ENCODE results near the gene ARHGEF4.

ARHGEF4 gene

GRCh38 chr2:130836501-130837174 lies at the start of gene ARHGEF4:
Gene ARHGEF4 (plus strand): TSS chr2:130836914. CDS start chr2:130836954, 40 bp downstream.
- DNase-seq: no peak

- no peak for DNase-seq
These were observed 48.9 kb upstream of the ARHGEF4 start for GRCh38 chr2:130787841-130788240.

- DNase-seq: no peak
These were observed 46.4 kb upstream of the ARHGEF4 start for GRCh38 chr2:130790312-130790711.

GRCh38 chr2:130790804-130791616 lies 45.7 kb upstream of the ARHGEF4 start:
- DNase-seq: no peak

GRCh38 chr2:130791617-130791939 lies 45.1 kb upstream of the ARHGEF4 start:
- DNase-seq: no peak

- no peak for DNase-seq
These were observed 41.3 kb upstream of the ARHGEF4 start for GRCh38 chr2:130795431-130795830.

GRCh38 chr2:130796290-130796689 lies 40.4 kb upstream of the ARHGEF4 start:
- DNase-seq: no peak

GRCh38 chr2:130797493-130798435 lies 39.0 kb upstream of the ARHGEF4 start:
- peak; percentile 91 for DNase-seq

GRCh38 chr2:130798472-130799218 lies 38.1 kb upstream of the ARHGEF4 start:
- DNase-seq: no peak

- no peak for DNase-seq
These were observed 37.4 kb upstream of the ARHGEF4 start for GRCh38 chr2:130799295-130799694.

GRCh38 chr2:130805613-130806012 lies 31.1 kb upstream of the ARHGEF4 start:
- no peak for DNase-seq

- no peak for DNase-seq
These were observed 30.3 kb upstream of the ARHGEF4 start for GRCh38 chr2:130806370-130806769.

GRCh38 chr2:130807659-130808385 lies 28.9 kb upstream of the ARHGEF4 start:
- no peak for DNase-seq

GRCh38 chr2:130808482-130809268 lies 28.0 kb upstream of the ARHGEF4 start:
- DNase-seq: no peak

GRCh38 chr2:130810490-130810889 lies 26.2 kb upstream of the ARHGEF4 start:
- DNase-seq: no peak

- no peak for DNase-seq
These were observed 23.0 kb upstream of the ARHGEF4 start for GRCh38 chr2:130813722-130814121.

GRCh38 chr2:130814931-130815680 lies 21.6 kb upstream of the ARHGEF4 start:
- DNase-seq: no peak

GRCh38 chr2:130818809-130819208 lies 17.9 kb upstream of the ARHGEF4 start:
- DNase-seq: no peak

- no peak for DNase-seq
These were observed 17.5 kb upstream of the ARHGEF4 start for GRCh38 chr2:130819226-130819607.

- no peak for DNase-seq
These were observed 17.0 kb upstream of the ARHGEF4 start for GRCh38 chr2:130819608-130820278.
